Suppressor macrophage (primary cell): Measurements from ENCODE around the gene TMEM242.

Source experiments
- DNase-seq, 4 experiments: peaks; one replicate each; pipeline ENCODE4 v3.0.0-alpha.2; 2020 to 2022

Gene TMEM242

GRCh38 chr6:157269261-157269794 is 54.0 kb downstream of the TMEM242 start:
- no peak for DNase-seq

GRCh38 chr6:157268835-157269234 is 54.5 kb downstream of the TMEM242 start:
- DNase-seq = no peak

DNA sequence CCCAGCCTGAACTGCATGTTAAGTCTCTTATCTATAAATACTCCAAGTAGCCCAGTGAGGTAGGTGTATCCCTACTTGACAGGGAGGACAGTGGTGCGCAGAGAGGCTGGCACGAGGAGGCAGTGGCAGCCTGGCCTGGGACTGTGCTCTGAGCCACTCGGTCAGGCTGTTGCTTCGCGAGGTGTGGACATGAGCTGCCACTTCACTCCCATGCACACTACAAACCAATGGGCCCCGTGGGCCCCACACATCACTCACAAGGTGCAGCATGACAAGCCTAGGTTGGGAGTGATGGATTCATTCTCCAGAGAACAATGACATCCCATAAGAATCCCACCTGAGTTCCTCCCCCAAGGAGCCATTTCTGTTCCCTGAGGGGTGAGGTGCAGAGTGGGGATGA is 54.9 kb downstream of the TMEM242 start:
- DNase-seq = no peak

DNA sequence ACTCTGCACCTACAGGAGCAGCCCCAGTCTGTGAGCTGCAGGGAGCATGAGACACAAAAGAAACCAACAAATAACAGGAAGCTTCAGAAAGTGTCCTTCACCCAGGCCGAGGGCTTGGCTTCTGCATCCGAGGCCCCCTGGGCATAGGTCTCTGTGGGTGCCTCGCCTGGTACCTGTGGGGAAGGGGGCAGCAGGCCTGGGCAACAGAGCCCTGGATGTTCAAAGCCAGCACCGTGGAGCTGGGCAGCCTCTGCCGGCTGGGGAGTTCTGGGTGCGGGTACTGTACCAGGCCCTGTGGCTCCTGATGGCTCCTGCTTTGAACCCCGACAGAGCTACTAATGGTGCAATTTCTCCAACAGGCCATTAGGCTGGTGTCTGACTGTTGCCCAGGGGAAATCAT is 55.7 kb downstream of the TMEM242 start:
- no peak for DNase-seq

GRCh38 chr6:157267109-157267611 is 56.2 kb downstream of the TMEM242 start:
- no peak for DNase-seq

DNA sequence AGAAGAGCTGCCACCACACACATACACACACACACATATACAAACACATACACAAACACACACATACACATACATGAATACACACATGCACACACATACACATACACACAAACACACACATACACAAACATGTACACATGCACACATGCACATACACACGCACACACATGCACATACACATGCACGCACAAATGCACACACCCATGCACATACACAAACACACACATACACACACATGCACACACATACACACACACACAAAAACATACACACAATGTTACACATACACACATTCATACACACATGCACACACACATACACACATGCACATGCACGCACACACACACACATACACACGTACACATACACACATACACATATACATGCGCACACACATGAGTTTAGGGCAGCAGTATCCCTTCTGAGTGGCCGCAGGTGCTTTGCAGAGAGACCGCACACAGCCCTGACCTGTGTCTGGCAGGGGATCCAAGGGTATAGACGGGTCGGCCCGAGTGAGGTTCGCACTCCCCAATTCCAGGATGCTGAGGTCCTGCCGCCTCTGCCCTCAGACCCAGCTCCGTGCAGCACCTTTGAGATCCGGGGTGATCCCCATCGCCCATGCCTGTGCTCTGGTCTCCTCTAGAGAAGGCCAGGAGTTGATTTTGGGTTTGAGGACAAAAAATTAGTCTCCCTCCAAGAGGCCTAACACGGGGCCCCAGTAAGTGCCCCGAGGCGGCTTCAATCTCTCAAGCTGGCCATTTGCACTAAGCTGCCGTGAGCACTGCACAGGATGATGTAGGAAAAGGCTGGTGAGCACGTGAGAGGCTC is 56.8 kb downstream of the TMEM242 start:
- no peak for DNase-seq

GRCh38 chr6:157265635-157266034 is 57.7 kb downstream of the TMEM242 start:
- no peak for DNase-seq

DNA sequence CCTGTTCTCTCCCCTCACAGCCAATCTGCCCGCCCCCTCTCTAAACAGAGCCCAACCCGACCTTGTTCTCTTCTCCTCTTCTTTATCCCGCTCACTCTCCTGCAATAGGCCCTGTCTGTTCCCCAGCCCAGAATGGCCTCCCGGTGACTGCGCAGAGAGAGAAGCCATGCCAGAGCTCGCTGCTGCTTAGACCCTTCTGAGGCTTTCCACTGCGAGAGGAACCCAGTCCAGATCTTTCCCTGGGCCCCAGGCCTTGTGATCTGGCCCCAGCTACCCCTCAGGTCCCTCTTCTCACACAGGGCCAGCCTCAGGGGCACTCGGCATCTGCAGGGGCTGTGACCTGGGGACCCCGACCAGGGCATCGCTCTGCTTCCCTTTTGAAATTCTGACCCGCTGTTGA is 58.1 kb downstream of the TMEM242 start:
- DNase-seq = no peak

GRCh38 chr6:157264701-157265100 is 58.6 kb downstream of the TMEM242 start:
- no peak for DNase-seq

- DNase-seq = no peak
Measured at GRCh38 chr6:157263881-157264397, 59.4 kb downstream of the TMEM242 start.

GRCh38 chr6:157263146-157263545 is 60.2 kb downstream of the TMEM242 start:
- no peak for DNase-seq

GRCh38 chr6:157261606-157262005 is 61.7 kb downstream of the TMEM242 start:
- DNase-seq = no peak

DNA sequence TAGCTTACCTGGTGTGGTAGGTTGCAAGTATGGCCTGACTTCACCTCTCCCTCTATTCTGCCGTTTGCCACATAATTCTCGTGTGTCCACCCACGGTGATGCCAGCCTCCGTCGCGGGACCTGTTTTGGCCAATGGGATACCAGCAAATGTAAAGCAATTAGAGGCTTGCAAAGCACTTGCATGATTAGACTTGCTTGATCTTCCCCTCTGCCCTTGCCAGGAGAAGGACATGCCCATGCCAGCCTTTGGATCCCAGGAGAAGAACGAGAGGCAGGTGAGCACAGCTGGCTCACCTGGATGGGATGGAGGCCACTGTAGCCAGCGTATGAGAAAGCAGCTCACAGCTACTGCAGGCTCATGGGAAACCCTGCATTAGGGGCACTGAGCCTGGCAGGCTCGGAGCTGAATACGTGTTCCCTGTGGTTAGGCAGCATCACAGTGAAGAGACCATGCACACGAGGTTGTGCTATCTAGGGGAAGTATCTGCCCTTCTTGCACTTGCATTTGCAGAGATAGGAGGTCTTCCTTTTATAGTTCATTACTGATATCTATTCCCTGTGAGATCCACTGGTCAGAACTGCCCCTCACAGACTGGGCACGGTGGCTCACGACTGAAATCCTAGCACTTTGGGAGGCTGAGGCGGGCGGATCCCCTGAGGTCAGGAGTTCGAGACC is 62.4 kb downstream of the TMEM242 start:
- no peak for DNase-seq

GRCh38 chr6:157259443-157259842 is 63.9 kb downstream of the TMEM242 start:
- no peak for DNase-seq

GRCh38 chr6:157258878-157259277 is 64.4 kb downstream of the TMEM242 start:
- no peak for DNase-seq

DNA sequence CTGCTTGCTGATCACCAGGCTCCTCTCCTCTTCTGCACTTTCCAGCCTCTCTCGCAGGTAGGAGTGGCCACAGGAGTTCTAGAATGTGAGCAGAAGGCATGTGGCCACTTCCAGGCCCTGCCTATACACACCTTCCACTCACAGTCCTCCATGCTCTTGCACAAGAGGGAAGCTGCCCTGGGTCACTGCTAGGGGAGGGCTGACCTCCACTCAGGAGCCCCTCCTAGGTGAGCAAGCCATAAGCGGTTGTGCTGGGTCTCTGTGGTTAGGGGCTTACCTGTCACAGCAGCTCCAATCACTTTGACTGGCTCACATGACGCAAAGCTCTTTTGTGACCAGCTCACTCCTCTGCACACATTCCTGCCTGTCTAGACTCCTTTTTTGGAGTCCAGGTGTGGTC is 68.2 kb downstream of the TMEM242 start:
- DNase-seq = no peak

DNA sequence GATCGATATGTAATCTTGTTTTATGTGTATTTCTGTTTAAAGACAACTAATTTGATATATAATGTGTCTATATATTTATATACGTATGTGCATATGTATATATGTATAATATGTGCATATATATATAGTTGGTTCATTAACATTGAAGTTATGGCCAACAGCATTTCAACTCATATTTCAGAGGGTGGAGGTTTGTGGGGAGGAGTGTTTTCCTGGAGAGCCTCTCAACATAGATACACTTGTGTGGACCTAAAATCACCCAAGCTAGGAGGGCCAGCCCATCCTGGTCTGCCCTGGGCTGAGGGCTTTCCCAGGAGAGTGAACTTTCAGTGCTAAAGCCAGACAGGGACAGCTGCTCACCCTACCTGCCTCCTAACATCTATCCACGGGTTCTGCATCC is 68.8 kb downstream of the TMEM242 start:
- no peak for DNase-seq

DNA sequence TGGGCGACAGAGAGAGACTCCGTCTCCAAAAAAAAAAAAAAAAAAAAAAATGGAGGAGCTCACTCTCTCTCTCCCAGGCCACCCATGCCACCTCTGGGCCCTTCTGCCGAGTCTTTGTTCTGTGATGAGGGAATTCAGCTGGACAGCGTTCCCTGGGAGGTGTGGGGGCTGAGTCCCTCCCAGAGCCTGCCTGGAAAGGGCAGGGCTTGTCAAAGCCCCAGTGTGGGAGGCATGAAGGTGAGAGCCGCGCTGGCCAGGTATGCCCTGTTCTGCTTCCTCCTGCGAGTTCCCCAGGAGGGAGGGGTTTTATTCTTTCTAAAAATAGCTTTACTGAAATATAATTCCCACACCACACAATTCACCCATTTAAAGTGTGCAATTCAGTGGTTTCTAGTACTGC is 69.6 kb downstream of the TMEM242 start:
- DNase-seq = no peak

- DNase-seq = no peak
Measured at GRCh38 chr6:157253017-157253416, 70.3 kb downstream of the TMEM242 start.

- no peak for DNase-seq
Measured at GRCh38 chr6:157251586-157252247, 71.6 kb downstream of the TMEM242 start.

DNA sequence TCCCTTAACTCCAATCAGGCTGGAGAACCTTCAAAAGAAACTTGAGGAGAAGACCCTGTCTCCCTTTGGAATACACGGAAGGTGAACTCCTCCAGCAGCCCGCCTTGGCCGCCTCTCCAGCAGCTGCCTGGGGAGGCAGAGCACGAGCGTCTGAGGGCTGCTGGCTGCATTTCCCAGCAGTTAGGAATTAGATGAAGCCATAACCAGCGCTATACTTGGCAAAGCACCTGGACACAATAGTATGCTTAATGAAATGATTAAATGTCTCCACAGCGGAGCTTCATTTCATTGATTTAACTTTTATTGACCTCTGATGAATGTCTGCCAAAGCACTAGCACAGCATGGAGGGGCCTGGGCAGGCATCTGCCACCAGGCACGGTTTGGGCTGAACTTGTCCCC is 73.5 kb downstream of the TMEM242 start:
- no peak for DNase-seq

DNA sequence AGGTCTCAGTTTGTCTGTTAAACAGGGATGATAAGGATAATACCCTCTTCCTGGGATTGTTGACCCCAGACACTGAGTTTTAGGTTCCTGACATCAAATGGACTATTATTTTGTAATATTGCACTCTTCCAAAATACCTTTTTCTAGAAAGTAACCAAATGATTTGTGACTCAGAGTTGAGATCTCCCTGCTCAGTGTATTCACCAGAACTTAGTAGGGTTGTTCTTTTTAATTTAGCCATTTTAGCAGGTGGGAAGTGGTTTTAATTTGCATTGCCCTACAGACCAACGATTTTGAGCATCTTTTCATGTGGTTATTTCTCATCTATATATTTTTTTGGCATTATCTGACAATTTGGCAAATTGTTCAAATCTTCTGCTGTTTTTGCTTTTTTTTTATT is 75.1 kb downstream of the TMEM242 start:
- DNase-seq = no peak
